C4-2B (cell line): ENCODE data around the gene FBXO22.
"Not testable (repeated sequence)": the region's sequence is repeated elsewhere in the genome, so short reads cannot be mapped to it uniquely, and the experiment has no call there.

Source experiments
- ZFX ChIP-seq: fragments of 450-650 bp; IDR thresholded peaks from 2 replicates; pipeline ENCODE4 v1.6.1; 2017
- TF ChIP-seq, protein P1 (sequence below): fragments of 450-650 bp; conservative IDR thresholded peaks from 2 replicates; pipeline ENCODE4 v1.5.1; 2017; ENCODE audit warnings: mild to moderate bottlenecking

DNA sequence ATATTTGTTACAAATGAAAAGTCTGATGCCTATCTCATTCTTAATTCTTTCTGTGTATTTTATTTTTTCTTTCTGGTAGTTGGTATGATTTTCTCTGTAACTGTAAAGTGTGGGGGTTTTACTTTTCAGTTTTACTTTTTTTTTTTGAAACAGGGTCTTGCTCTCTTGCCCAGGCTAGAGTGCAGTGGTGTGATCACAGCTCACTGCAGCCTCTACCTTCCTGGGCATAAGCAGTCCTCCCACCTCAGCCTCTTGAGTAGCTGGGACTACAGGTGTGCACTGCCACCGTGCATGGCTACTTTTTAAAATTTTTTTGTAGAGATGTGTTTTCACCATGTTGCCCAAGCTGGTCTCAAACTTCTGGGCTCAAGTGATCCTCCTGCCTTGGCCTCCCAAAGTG lies 37.6 kb upstream of the FBXO22 start:
- TF ChIP-seq, protein P1, sequence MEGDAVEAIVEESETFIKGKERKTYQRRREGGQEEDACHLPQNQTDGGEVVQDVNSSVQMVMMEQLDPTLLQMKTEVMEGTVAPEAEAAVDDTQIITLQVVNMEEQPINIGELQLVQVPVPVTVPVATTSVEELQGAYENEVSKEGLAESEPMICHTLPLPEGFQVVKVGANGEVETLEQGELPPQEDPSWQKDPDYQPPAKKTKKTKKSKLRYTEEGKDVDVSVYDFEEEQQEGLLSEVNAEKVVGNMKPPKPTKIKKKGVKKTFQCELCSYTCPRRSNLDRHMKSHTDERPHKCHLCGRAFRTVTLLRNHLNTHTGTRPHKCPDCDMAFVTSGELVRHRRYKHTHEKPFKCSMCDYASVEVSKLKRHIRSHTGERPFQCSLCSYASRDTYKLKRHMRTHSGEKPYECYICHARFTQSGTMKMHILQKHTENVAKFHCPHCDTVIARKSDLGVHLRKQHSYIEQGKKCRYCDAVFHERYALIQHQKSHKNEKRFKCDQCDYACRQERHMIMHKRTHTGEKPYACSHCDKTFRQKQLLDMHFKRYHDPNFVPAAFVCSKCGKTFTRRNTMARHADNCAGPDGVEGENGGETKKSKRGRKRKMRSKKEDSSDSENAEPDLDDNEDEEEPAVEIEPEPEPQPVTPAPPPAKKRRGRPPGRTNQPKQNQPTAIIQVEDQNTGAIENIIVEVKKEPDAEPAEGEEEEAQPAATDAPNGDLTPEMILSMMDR: not testable (repeated sequence)
- TF ChIP-seq ZFX: not testable (repeated sequence)
